Breast epithelium (tissue), 3 donors: ENCODE measurements around the gene MCM7.

ENCODE experiments used
- POLR2A ChIP-seq: fragments of 450-650 bp; IDR thresholded peaks from one replicate; pipeline ENCODE4 v1.6.1; 2016; ENCODE audit warnings: antibody characterized with exemption, mild to moderate bottlenecking, moderate library complexity
- POLR2AphosphoS5 ChIP-seq, 3 donors: sonication (generic); formaldehyde crosslinking; IDR thresholded peaks; one replicate each; pipeline ENCODE4 v1.6.1; 2017; ENCODE audit warnings: antibody characterized with exemption in 3 of 3

DNA sequence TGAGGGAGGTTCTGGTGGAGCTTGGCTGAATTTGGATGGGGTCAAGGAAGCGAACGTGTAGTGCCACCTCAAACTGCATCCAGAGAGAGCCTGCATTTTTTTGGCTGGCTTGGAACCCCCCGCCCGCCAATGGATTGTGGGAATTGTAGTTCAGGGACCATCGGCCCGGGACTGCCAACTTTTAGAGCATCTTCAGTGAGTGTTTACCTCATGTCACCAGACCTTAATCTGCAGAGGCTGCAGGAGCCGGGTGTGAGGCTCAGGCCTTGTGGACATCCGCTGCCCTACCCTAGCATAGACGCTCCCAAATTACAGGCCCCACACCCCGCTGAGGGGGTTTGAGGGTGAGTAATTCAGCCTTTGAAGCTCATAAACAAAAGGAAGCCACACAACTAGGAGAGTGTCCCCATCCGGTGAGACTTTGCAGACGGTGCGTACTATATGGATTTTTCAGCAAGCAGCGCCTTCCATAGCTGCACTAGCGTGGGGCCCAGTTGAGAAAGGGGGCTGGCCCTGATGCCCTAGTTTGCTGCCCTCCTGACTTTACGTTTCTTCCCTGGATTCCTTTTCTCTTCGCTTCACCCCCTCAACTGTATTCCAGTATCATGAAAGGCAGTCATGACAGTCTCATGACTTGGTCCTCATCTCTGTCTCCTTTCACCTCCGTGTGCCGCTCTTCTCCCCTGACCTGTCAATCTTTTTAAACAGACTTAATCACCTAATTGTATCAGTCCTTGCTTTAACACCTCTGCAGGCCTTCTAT, 19.0 kb upstream of the MCM7 start:
- TF ChIP-seq POLR2A, result no peak
- TF ChIP-seq POLR2AphosphoS5 (IDR thresholded peaks at IDR 0.05), result no peak
